Stimulated activated CD8-positive, alpha-beta memory T cell treated with anti-CD3 and anti-CD28 coated beads, Interleukin-12 subunit alpha, Interleukin-12 subunit beta, amount 100 ng/mL, for 24 hours (primary cell): ENCODE data around the gene IHH.

Source experiments
- DNase-seq: peaks from one replicate; pipeline ENCODE4 v3.0.0-alpha.2; 2020; ENCODE audit errors: extremely low read depth

The IHH gene

GRCh38 chr2:219038600-219038999 lies 22.1 kb downstream of the IHH start:
- no peak for DNase-seq

GRCh38 chr2:219037783-219038499 lies 22.8 kb downstream of the IHH start:
- no peak for DNase-seq

DNA sequence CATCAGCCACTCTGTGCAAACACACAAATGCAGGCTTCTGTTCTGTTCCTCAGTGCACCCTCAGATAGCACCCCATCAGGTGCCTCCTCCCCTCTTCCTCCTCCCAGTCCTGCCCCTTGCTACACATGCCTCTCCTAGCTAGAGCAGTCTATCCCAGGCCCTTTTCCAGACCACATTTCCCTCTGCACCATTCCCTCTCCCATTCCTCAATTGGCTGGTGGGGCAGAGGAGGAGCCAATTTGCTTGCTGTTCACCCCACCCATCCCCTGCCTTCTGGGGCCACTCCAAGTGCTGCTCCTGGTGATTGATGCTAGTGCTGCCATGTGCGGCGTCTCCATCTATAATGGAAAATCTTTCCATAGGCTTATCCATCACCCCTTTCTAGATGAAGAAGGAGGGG lies 24.8 kb downstream of the IHH start:
- no peak for DNase-seq

- DNase-seq: no peak
Measured at GRCh38 chr2:219034823-219035222, 25.9 kb downstream of the IHH start.

DNA sequence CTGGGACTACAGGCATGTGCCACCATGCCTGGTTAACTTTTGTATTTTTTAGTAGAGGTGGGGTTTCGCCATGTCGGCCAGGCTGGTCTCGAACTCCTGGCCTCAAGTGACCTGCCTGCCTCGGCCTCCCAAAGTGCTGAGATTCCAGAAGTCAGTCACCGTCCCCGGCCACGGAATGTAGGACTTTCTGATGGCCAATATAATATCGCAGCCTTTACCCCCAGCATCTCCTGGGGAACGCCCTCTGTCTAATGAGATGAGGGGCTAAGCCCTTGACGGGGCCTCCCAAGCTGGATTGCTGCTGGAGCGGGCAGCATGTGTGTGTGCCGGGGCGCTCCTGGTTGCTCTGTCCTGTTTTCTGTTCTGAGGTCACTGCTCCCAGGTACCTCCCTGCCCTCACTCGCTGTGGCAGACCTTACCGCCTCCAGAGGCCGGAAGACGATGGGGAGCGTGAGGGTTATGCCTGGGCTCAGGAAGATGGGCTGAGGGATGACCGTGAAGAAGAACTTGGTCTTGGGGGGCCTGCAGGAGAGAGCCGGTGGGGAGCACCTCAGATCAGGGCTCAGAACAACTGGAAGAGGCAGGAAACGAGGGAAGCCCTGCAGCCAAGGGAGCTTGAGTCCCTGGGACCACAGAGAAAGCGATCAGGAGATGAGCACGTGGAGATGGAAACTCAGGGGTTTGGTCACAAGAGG lies 28.5 kb downstream of the IHH start:
- DNase-seq: no peak

DNA sequence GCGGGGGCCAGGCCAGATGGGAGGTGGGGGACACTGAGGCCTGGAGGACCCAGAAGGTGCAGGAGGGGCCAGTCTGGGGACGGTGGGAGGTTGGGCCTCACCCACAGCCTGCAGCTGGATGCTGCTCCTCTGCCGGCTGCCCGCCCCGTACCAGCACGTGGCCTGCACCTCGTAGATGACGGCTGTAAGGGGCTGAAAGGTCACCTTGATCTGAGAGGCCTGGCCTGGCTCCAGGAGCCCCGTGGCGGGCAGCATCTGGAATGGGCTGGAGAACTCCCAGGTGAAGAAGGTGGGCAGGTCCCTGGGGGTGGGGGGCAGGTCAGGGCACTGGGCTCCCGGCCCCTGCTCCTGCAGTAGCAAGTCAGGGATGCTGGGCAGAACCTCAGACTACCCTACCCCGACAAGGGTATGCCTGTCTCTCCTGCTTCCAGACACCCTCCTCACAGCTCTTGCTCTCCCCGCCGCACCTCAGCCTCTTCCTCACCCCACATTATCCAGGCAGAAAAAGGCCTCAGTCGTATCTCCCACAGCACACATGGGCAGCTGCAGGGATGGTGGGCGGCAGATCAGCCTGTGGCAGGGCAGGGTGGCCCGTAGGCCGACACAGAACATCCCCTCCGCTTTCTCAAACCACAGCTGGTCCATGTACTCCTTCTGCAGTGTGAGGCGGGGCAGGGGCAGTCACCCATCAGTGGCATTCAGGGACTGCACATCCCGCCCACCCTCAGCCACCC lies 29.5 kb downstream of the IHH start:
- DNase-seq: no peak

DNA sequence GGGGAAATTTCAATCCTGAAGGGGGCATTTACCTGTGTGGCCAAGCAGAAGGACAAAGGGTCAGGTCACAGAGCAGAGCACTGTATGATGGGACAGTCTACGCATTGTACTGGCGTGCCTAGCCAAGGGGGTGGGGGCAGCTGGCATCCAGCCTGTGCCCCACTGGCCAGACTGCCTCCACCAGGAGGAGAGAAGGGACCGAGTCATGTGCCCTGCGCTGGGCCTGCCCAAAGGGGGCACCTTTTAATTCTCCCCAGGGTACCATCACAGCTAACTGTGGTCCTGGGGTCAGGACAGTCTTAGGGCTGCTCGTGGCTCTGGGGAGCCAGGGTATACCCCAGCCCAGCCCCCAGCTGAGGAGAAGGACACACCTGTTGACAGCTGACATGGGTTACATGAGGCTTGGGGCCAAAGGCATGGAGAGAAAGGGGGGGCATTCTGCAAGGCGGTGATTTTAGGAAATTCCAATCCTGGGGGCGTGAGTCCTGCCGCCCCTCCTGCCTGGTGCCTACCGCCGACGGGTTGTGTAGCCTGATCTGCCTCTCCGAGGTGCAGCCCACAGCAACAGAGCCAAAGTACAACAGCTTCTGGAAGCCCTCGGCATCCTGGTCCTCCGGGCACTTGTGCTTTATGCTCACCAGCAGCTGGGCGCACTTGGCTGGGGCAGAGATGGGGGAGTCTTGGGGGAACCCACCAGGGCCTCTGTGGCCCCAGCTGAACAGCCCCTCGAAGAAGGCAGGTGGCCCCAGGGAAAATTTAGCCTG lies 30.4 kb downstream of the IHH start:
- DNase-seq: no peak

GRCh38 chr2:219029829-219030165 lies 30.9 kb downstream of the IHH start:
- DNase-seq: peak; percentile 47

DNA sequence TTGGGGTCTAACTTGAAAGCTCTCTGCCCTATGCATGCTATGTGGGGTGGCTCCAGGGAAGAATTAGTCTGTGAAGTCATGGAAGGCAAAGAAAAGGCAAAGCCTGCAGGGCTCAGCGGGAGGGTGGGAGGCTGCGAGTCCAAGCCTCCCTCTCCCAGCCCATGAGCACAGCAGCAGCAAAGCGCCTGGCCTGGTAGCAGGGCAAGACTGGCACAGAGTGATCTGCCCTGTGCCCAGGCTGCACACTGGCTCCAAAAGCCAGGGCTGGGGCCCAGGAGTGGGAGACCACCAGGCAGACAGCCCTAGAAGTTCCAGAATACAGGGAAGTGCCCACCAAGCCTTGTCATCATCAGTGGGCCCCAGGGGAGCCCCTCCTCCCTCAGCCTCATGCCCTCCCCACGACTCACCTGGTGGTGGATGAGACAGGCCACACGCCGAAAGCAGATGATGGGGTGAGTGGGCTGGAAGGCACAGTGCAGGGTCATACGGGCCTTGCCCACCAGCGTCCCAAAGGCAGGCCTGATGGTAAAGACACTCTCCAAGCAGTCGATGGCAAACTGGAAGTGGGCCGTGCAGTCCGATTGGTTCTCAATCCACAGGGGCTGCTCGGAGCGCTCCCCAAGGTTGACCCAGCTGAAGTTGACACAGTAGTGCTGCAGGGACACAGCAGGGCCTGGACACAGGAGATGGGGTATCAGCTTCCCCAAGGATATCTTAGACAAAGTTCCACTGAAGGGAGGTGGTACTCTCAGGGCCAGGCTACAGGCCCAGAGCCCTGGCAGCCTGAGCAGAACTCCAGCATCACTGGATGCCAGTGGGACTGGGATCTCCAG lies 31.5 kb downstream of the IHH start:
- no peak for DNase-seq

DNA sequence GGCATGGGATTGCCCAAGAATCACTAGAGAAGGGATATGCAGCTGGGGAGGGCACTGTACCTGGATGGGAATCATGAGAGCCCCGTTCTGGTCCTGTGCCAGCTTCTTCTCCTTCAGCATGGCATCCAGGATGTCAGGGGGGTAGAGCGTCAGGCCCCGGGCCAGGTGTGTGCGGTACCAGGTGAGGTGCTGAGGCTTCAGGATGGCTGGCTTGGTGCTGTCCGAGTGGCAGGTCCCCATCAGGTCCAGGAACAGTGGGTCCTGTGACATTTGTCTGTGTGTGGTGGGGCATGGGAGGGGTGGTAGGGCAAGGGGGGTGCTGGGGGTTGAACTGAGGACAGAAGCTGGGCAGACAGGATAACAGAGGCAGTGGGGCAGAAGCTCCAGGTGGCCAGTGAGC lies 32.6 kb downstream of the IHH start:
- DNase-seq: no peak

GRCh38 chr2:219027511-219028055 lies 33.1 kb downstream of the IHH start:
- no peak for DNase-seq

DNA sequence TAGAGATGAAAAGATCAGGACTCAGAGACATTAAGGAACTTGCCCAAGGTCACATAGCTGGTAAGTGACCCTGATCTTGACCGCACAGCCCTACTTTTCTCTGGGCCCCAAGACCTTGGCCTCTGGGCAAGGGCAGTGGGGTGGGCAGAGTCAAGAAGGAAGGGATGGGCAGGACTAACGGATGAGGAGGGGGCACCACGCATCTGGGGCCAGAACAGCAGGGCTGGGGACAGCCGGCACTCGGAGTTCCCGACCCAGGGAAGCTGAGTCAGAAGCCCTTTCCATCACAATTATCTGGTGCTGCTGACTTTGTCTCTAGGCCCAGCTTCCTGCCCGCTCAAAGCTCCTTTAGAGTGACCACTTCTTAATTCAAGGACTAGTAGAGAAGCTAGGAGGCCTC lies 33.8 kb downstream of the IHH start:
- no peak for DNase-seq

DNA sequence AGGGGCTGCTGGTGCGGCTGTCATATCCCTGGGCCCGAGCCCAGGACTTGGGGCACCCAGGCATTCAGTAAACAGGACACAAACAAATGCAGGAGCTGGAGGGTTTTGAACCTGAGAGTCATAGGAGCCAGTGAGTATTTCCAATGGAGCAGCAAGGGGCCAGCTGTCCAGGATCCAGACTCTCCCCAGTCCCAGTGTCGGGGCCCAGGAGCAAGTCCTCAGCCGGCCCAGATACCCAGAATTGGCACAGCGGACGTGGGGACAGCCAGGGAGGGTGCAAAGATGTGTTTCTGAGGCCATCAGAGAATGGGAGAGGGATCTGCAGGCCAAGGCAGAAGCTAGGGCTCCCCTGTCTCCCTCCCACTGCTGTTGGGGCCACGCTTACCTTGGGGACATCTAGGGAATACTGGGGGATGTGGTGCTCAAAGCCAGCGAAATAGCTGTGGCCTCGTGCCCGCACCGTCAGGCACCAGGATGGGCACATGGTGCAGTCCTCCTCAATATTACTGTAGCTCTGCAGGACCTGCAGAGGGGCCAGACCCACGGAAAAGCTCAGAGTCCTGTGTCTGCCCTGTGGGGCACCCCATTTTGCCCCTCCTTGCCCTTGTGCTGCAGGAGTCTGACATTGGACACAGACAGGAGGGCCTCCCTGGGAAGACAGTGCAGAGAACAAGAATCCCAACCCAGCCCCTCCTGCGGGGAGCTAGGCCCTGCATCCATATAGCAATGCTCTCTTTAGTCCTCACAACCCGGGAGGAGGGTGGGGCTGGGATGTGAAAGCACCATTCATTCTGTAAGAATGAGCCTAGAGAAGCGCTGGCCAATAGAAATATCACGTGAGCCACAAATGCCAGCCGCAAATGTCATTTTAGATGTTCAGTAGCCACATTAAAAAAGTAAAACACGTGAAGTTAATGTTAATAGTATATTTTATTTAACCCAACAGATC lies 34.8 kb downstream of the IHH start:
- no peak for DNase-seq

DNA sequence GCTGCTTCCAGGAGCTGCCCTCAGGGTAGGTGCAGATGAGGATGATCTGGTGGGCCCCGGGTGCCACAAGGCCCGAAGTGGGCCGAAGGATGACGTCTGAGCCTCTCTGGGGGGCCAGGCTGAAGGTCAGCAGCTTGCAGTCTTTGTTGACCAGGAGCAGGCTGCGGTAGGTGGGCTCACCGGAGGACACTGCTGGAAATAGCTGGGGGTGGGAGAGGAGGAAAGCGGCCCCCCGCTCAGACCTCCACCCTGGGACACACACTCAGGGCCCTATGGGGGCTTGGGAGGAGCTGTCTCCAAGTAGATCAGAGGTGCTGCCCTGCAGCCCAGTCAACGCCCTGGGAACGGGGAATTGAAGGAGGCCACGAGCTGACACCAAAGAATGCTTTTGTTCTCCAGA lies 36.7 kb downstream of the IHH start:
- DNase-seq: no peak

- DNase-seq: no peak
Measured at GRCh38 chr2:219023045-219023605, 37.6 kb downstream of the IHH start.

GRCh38 chr2:219022616-219023015 lies 38.1 kb downstream of the IHH start:
- no peak for DNase-seq

- no peak for DNase-seq
Measured at GRCh38 chr2:219022041-219022440, 38.7 kb downstream of the IHH start.

- no peak for DNase-seq
Measured at GRCh38 chr2:219021591-219021990, 39.1 kb downstream of the IHH start.

GRCh38 chr2:219020604-219021365 lies 39.9 kb downstream of the IHH start:
- DNase-seq: no peak
